Measurements from ENCODE around the gene MPZL3.

GRCh38 chr11:118201966-118202365 lies 50.2 kb downstream of the MPZL3 start:
- TF ChIP-seq, protein P1, sequence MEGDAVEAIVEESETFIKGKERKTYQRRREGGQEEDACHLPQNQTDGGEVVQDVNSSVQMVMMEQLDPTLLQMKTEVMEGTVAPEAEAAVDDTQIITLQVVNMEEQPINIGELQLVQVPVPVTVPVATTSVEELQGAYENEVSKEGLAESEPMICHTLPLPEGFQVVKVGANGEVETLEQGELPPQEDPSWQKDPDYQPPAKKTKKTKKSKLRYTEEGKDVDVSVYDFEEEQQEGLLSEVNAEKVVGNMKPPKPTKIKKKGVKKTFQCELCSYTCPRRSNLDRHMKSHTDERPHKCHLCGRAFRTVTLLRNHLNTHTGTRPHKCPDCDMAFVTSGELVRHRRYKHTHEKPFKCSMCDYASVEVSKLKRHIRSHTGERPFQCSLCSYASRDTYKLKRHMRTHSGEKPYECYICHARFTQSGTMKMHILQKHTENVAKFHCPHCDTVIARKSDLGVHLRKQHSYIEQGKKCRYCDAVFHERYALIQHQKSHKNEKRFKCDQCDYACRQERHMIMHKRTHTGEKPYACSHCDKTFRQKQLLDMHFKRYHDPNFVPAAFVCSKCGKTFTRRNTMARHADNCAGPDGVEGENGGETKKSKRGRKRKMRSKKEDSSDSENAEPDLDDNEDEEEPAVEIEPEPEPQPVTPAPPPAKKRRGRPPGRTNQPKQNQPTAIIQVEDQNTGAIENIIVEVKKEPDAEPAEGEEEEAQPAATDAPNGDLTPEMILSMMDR (conservative IDR thresholded peaks at IDR 0.05), result no peak
- TF ChIP-seq EZH2 (IDR thresholded peaks at IDR 0.05; ENCODE audit: low read depth), result no peak

Data from PC-9 (cell line).